NT2/D1 (cell line): ENCODE measurements around the gene CLIP2.

Experiments
- YY1 ChIP-seq: IDR thresholded peaks from 2 replicates; pipeline ENCODE4 v1.6.1; 2011; ENCODE audit not compliant: insufficient read length, insufficient read depth
- ZNF274 ChIP-seq: IDR thresholded peaks from 2 replicates; pipeline ENCODE4 v1.6.1; 2011; ENCODE audit warnings: mild to moderate bottlenecking, low read depth, low read length

- no peak for TF ChIP-seq YY1
- no peak for TF ChIP-seq ZNF274
Measured at GRCh38 chr7:74449144-74449543, 159.9 kb downstream of the CLIP2 start.
